Measurements from ENCODE around the gene IL26.

DNA sequence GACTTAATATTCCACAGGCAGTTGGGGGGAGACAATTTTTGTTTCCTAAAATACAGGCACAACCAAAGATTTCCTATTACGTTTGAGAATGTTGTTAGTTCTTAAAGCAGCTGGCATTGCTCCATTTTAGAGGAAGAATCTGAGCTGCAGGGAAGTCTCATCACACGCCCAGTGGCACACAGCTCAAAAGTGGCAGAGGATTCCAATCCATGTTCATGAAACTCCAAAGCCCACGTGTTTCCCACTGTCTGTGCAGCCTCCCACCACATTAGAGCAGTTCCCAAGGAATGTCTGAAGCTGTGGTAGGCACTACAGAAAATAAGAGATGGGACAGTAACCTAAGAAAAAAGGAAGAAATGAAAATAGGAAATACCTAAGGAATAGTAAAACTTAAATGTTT, 6.1 kb upstream of the IL26 start:
- TF ChIP-seq, protein P1, sequence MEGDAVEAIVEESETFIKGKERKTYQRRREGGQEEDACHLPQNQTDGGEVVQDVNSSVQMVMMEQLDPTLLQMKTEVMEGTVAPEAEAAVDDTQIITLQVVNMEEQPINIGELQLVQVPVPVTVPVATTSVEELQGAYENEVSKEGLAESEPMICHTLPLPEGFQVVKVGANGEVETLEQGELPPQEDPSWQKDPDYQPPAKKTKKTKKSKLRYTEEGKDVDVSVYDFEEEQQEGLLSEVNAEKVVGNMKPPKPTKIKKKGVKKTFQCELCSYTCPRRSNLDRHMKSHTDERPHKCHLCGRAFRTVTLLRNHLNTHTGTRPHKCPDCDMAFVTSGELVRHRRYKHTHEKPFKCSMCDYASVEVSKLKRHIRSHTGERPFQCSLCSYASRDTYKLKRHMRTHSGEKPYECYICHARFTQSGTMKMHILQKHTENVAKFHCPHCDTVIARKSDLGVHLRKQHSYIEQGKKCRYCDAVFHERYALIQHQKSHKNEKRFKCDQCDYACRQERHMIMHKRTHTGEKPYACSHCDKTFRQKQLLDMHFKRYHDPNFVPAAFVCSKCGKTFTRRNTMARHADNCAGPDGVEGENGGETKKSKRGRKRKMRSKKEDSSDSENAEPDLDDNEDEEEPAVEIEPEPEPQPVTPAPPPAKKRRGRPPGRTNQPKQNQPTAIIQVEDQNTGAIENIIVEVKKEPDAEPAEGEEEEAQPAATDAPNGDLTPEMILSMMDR (IDR thresholded peaks at IDR 0.05): no peak
- no peak for TF ChIP-seq POLR2A (IDR thresholded peaks at IDR 0.05)
